CD4-positive, alpha-beta T cell treated with Interferon gamma for 1 hour (primary cell): Measurements from ENCODE around the gene TRIM63.

Experiments used
- DNase-seq: peaks from one replicate; pipeline ENCODE4 v3.0.0-alpha.2; 2020

TRIM63 gene

GRCh38 chr1:26084091-26084561 lies 16.7 kb upstream of the TRIM63 start:
- no peak for DNase-seq

GRCh38 chr1:26083208-26083607 lies 15.8 kb upstream of the TRIM63 start:
- DNase-seq = no peak

- DNase-seq = no peak
Observed at GRCh38 chr1:26082020-26082350, 14.6 kb upstream of the TRIM63 start.

- no peak for DNase-seq
Observed at GRCh38 chr1:26081267-26082019, 14.0 kb upstream of the TRIM63 start.

GRCh38 chr1:26079960-26080814 lies 12.8 kb upstream of the TRIM63 start:
- DNase-seq = no peak

- DNase-seq = no peak
Observed at GRCh38 chr1:26079178-26079563, 11.7 kb upstream of the TRIM63 start.

- no peak for DNase-seq
Observed at GRCh38 chr1:26078286-26079177, 11.1 kb upstream of the TRIM63 start.

- no peak for DNase-seq
Observed at GRCh38 chr1:26077524-26077923, 10.1 kb upstream of the TRIM63 start.

- no peak for DNase-seq
Observed at GRCh38 chr1:26075421-26076144, 8.2 kb upstream of the TRIM63 start.

- no peak for DNase-seq
Observed at GRCh38 chr1:26072305-26072704, 4.9 kb upstream of the TRIM63 start.

GRCh38 chr1:26070963-26071342 lies 3.5 kb upstream of the TRIM63 start:
- DNase-seq = no peak

GRCh38 chr1:26070296-26070962 lies 3.0 kb upstream of the TRIM63 start:
- no peak for DNase-seq

- no peak for DNase-seq
Observed at GRCh38 chr1:26069941-26070295, 2.5 kb upstream of the TRIM63 start.

- DNase-seq = no peak
Observed at GRCh38 chr1:26066857-26067256, 573 bp downstream of the TRIM63 start.

- DNase-seq = no peak
Observed at GRCh38 chr1:26066160-26066559, 1.3 kb downstream of the TRIM63 start.

GRCh38 chr1:26064553-26064952 lies 2.9 kb downstream of the TRIM63 start:
- no peak for DNase-seq

- no peak for DNase-seq
Observed at GRCh38 chr1:26060832-26061574, 6.4 kb downstream of the TRIM63 start.

GRCh38 chr1:26059906-26060305 lies 7.5 kb downstream of the TRIM63 start:
- DNase-seq = no peak

- DNase-seq = no peak
Observed at GRCh38 chr1:26058052-26058595, 9.3 kb downstream of the TRIM63 start.

GRCh38 chr1:26057189-26057588 lies 10.2 kb downstream of the TRIM63 start:
- DNase-seq = no peak

GRCh38 chr1:26055041-26055440 lies 12.4 kb downstream of the TRIM63 start:
- DNase-seq = no peak
